SK-N-SH (cell line): ENCODE results near the gene RABGAP1L.

Source experiments
- EZH2phosphoT487 ChIP-seq: fragments of 200-600 bp; sonication (generic); IDR thresholded peaks from 2 replicates; pipeline ENCODE4 v1.6.1; 2017; ENCODE audit warnings: low read depth, mixed run types, mild to moderate bottlenecking, antibody characterized with exemption, moderate library complexity, borderline replicate concordance
- GABPA ChIP-seq: IDR thresholded peaks from 2 replicates; pipeline ENCODE4 v1.4.0; 2012; ENCODE audit warnings: low read depth, mild to moderate bottlenecking
- GATA2 ChIP-seq: sonication (generic); formaldehyde crosslinking; IDR thresholded peaks from 2 replicates; pipeline ENCODE4 v1.5.0; 2020; ENCODE audit warnings: mild to moderate bottlenecking, missing genetic modification reagents
- JUND ChIP-seq: IDR thresholded peaks from 2 replicates; pipeline ENCODE4 v1.4.0; 2012
- POLR2AphosphoS5 ChIP-seq: IDR thresholded peaks from 2 replicates; pipeline ENCODE4 v1.6.1; 2012; ENCODE audit warnings: low read depth, low read length
- RAD21 ChIP-seq: IDR thresholded peaks from 2 replicates; pipeline ENCODE4 v1.6.1; 2012; ENCODE audit warnings: mild to moderate bottlenecking, low read length
- RCOR1 ChIP-seq: fragments of 150-350 bp; IDR thresholded peaks from 2 replicates; pipeline ENCODE4 v1.6.1; 2017; ENCODE audit warnings: antibody characterized with exemption, low read length
- RFX5 ChIP-seq: IDR thresholded peaks from 2 replicates; pipeline ENCODE4 v1.6.1; 2012; ENCODE audit warnings: mild to moderate bottlenecking, improper control_type of control experiment, low read length
- SMC3 ChIP-seq: IDR thresholded peaks from 2 replicates; pipeline ENCODE4 v1.6.1; 2012; ENCODE audit warnings: low read depth, low read length, improper control_type of control experiment
- TAF1 ChIP-seq: IDR thresholded peaks from 2 replicates; pipeline ENCODE4 v1.6.1; 2012; ENCODE audit warnings: low read depth, mild to moderate bottlenecking, low read length, moderate library complexity, borderline replicate concordance
- YY1 ChIP-seq: IDR thresholded peaks from 2 replicates; pipeline ENCODE4 v1.4.0; 2012; ENCODE audit warnings: low read depth, mild to moderate bottlenecking
- TF ChIP-seq, protein P1 (sequence below): fragments of 200-600 bp; sonication (generic); IDR thresholded peaks from 2 replicates; pipeline ENCODE4 v1.6.1; 2017; ENCODE audit warnings: antibody characterized with exemption, mild to moderate bottlenecking, moderate library complexity
- TF ChIP-seq, protein P2 (sequence below): IDR thresholded peaks from 2 replicates; pipeline ENCODE4 v1.4.0; 2012; ENCODE audit warnings: low read depth, borderline replicate concordance
- TF ChIP-seq, protein P3 (sequence below): IDR thresholded peaks from 2 replicates; pipeline ENCODE4 v1.6.1; 2012; ENCODE audit warnings: mild to moderate bottlenecking, low read depth, low read length, moderate library complexity

DNA sequence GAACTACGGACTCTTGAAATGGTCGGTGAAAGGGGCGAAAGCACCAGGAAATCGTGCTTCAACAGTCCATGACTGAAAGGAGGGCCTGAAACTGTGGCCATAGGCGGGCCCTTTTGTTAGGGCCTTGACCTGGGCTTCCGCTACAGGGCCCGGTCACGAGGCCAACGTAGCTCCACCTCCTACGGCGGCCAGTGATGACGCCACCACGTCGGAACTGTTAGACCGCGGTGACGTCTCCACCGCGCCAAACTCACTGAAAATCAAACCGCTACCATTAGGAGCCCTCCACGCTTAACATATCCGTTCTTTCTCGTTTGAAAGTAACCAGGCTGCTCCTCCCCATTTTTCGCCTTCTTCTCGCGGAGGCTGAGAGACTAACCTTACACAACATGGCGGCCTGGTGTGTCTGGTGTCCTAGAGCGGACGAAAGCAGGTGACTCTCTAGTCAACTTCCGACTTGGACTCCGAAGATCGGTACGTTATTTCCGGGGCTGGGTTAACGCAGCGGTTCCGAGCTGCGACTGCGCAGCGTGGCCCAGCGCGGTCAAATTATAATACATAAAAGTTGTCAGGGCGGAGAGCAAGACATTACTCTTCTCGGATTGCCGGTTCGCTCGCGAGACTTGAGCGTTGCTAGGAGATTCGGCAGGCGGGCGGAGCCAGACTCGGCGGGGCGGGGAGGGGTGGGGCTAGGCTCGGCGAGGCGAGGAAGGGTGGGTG lies 840.1 kb downstream of the RABGAP1L start:
- TF ChIP-seq, protein P1, sequence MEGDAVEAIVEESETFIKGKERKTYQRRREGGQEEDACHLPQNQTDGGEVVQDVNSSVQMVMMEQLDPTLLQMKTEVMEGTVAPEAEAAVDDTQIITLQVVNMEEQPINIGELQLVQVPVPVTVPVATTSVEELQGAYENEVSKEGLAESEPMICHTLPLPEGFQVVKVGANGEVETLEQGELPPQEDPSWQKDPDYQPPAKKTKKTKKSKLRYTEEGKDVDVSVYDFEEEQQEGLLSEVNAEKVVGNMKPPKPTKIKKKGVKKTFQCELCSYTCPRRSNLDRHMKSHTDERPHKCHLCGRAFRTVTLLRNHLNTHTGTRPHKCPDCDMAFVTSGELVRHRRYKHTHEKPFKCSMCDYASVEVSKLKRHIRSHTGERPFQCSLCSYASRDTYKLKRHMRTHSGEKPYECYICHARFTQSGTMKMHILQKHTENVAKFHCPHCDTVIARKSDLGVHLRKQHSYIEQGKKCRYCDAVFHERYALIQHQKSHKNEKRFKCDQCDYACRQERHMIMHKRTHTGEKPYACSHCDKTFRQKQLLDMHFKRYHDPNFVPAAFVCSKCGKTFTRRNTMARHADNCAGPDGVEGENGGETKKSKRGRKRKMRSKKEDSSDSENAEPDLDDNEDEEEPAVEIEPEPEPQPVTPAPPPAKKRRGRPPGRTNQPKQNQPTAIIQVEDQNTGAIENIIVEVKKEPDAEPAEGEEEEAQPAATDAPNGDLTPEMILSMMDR = no peak
- TF ChIP-seq GABPA (peak; percentile 98), JUND (no peak), TAF1 (peak; percentile 82), RCOR1 (peak; percentile 20), POLR2AphosphoS5 (peak; percentile 94), GATA2 (CRISPR knock-in tag) (no peak), RAD21 (no peak), SMC3 (no peak), YY1 (peak; percentile 96), RFX5 (no peak; the same call in 1 of the 2 replicates), EZH2phosphoT487 (no peak)
- TF ChIP-seq, protein P2, sequence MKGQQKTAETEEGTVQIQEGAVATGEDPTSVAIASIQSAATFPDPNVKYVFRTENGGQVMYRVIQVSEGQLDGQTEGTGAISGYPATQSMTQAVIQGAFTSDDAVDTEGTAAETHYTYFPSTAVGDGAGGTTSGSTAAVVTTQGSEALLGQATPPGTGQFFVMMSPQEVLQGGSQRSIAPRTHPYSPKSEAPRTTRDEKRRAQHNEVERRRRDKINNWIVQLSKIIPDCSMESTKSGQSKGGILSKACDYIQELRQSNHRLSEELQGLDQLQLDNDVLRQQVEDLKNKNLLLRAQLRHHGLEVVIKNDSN = peak; percentile 93
- TF ChIP-seq, protein P3, sequence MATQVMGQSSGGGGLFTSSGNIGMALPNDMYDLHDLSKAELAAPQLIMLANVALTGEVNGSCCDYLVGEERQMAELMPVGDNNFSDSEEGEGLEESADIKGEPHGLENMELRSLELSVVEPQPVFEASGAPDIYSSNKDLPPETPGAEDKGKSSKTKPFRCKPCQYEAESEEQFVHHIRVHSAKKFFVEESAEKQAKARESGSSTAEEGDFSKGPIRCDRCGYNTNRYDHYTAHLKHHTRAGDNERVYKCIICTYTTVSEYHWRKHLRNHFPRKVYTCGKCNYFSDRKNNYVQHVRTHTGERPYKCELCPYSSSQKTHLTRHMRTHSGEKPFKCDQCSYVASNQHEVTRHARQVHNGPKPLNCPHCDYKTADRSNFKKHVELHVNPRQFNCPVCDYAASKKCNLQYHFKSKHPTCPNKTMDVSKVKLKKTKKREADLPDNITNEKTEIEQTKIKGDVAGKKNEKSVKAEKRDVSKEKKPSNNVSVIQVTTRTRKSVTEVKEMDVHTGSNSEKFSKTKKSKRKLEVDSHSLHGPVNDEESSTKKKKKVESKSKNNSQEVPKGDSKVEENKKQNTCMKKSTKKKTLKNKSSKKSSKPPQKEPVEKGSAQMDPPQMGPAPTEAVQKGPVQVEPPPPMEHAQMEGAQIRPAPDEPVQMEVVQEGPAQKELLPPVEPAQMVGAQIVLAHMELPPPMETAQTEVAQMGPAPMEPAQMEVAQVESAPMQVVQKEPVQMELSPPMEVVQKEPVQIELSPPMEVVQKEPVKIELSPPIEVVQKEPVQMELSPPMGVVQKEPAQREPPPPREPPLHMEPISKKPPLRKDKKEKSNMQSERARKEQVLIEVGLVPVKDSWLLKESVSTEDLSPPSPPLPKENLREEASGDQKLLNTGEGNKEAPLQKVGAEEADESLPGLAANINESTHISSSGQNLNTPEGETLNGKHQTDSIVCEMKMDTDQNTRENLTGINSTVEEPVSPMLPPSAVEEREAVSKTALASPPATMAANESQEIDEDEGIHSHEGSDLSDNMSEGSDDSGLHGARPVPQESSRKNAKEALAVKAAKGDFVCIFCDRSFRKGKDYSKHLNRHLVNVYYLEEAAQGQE = peak; percentile 39; the same call in 1 of the 2 replicates
